ENCODE data around the gene LOXL4. TPM values are rescaled to one million over a fixed set of nuclear protein-coding genes. Genes with fewer than 3 reads are reported as not detected.
A peak's percentile ranks its signal among the peaks of the same experiment; 100 is the strongest.

The LOXL4 gene
- total and polyA plus RNA-seq, 12 donors: 0.61 to 14.4 (median 3.4) TPM

- intact Hi-C loops (cut with DNase I): no loop called here
- H3K36me3 ChIP-seq (replicated peaks in 1 of 2): peaks cover 0 to 35% of the 10 kb centered on the region in 2 donors
Measured at GRCh38 chr10:98244586-98244985, 23.4 kb downstream of the LOXL4 start.

DNA sequence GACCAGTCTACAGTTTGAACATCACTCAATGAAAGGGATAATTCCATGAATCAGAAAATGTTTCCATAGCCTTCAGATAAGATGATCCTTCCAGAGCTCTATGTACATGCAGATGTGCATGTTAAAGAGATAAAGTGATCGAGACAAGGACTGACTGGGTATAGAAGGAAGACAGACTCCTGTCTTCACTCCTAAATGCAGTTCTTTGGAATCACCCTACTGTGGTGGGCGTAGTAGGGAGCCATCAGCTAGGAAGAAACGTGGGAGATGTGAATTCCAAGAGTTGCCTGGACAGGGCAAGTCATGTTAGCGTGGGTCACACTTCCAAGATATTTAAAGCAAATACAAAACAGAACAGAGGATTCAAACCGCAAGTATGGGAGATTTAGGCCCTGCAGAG, 23.9 kb downstream of the LOXL4 start:
- H3K9me3 ChIP-seq (replicated peaks in 1 of 3): no peaks in the 10 kb centered on the region
- no peaks in the 10 kb centered on the region for H3K27me3 ChIP-seq
- DNase-seq: no peak
- H3K4me1 ChIP-seq (replicated peaks in 1 of 2): no peaks in the 10 kb centered on the region
- H3K36me3 ChIP-seq (replicated peaks in 1 of 2): peaks cover 0 to 34% of the 10 kb centered on the region in 2 donors
- no peak overlapping the region for H3K27ac ChIP-seq
- intact Hi-C loops (cut with DNase I): no loop called here
- TF ChIP-seq POLR2A (IDR thresholded peaks at IDR 0.05) (no peak), CTCF (IDR thresholded peaks at IDR 0.05) (no peak)
- WGBS, 4 donors: 88 to 100% (median 93%) methylated on average over 5 of the region's 5 CpGs
- H3K4me3 ChIP-seq: no peak overlapping the region

More at GRCh38 chr10:98244586-98244985, 23.4 kb downstream of the LOXL4 start:
- no peaks in the 10 kb centered on the region for H3K9me3 ChIP-seq (replicated peaks in 1 of 3)
- no peaks in the 10 kb centered on the region for H3K27me3 ChIP-seq
- TF ChIP-seq CTCF (IDR thresholded peaks at IDR 0.05) (no peak), POLR2A (IDR thresholded peaks at IDR 0.05) (no peak)
- DNase-seq: no peak
- 90 to 98% (median 92%) methylated on average over 2 of the region's 2 CpGs for WGBS, 4 donors
- no peaks in the 10 kb centered on the region for H3K4me1 ChIP-seq (replicated peaks in 1 of 2)
- H3K4me3 ChIP-seq: no peak overlapping the region
- H3K27ac ChIP-seq: no peak overlapping the region

DNA sequence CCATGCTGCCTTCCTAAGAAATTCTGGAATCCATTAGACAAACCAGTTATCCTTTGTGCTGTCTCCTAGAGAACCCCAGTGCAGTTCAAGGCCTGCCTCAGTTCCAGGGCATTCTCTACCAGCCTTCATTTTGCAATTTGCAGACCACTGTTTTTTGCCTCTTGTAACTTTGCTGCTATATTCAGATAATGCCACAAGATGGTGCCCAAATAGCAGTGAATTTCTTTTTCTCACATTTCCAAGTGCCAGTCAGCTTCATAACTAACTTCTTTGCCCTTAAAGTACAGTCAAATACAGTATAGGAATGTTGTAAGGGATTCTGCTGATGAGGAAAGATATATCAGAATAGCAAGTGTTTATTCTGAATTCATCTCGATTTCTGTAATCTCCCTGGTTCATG, 25.2 kb downstream of the LOXL4 start:
- H3K4me3 ChIP-seq: no peak overlapping the region
- H3K27ac ChIP-seq: no peak overlapping the region
- WGBS, 4 donors: 74 to 87% (median 84%) methylated on average over 1 of the region's 1 CpG
- no peak for TF ChIP-seq POLR2A (IDR thresholded peaks at IDR 0.05)
- peak in 5 of 6 experiments; percentile 20 to 48 (median 41) for TF ChIP-seq CTCF (IDR thresholded peaks at IDR 0.05)
- H3K36me3 ChIP-seq (replicated peaks in 1 of 2): peaks cover 0 to 21% of the 10 kb centered on the region in 2 donors
- H3K9me3 ChIP-seq (replicated peaks in 1 of 3): no peaks in the 10 kb centered on the region
- no peak for DNase-seq
- H3K4me1 ChIP-seq (replicated peaks in 1 of 2): no peaks in the 10 kb centered on the region
- intact Hi-C loops (cut with DNase I): no loop called here
- H3K27me3 ChIP-seq: no peaks in the 10 kb centered on the region

- Histone ChIP-seq H3K9me3 (replicated peaks in 1 of 3) (no peaks in the 10 kb centered on the region), H3K4me3 (no peak overlapping the region), H3K27me3 (no peaks in the 10 kb centered on the region), H3K4me1 (replicated peaks in 1 of 2) (peaks cover 0 to 3% of the 10 kb centered on the region in 2 donors), H3K27ac (no peak overlapping the region), H3K36me3 (replicated peaks in 1 of 2) (peaks cover 0 to 20% of the 10 kb centered on the region in 2 donors)
- intact Hi-C loops (cut with DNase I): no loop called here
- WGBS, 4 donors: 89 to 96% (median 93%) methylated on average over 3 of the region's 3 CpGs
- DNase-seq: no peak
- TF ChIP-seq POLR2A (IDR thresholded peaks at IDR 0.05): no peak
- no peak for TF ChIP-seq CTCF (IDR thresholded peaks at IDR 0.05)
Measured at GRCh38 chr10:98240524-98240923, 27.5 kb downstream of the LOXL4 start.
